ENCODE data around the gene VASP.

The VASP gene

DNA sequence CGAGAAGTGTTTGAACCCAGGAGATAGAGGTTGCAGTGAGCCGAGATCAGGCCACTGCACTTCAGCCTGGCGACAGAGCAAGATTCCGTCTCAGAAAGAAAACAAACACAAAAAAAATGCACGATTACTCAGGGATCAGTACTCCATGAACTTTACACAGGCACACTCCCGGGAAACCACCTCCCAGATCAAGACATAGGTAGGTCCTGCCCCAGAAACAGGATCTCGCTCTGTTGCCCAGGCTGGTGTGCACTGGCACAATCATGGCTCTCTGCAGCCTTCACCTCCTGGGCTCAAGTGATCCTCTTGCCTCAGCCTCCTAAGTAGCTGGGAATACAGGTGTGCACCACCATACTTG is 11.2 kb downstream of the VASP start:
- TF ChIP-seq, protein P1, sequence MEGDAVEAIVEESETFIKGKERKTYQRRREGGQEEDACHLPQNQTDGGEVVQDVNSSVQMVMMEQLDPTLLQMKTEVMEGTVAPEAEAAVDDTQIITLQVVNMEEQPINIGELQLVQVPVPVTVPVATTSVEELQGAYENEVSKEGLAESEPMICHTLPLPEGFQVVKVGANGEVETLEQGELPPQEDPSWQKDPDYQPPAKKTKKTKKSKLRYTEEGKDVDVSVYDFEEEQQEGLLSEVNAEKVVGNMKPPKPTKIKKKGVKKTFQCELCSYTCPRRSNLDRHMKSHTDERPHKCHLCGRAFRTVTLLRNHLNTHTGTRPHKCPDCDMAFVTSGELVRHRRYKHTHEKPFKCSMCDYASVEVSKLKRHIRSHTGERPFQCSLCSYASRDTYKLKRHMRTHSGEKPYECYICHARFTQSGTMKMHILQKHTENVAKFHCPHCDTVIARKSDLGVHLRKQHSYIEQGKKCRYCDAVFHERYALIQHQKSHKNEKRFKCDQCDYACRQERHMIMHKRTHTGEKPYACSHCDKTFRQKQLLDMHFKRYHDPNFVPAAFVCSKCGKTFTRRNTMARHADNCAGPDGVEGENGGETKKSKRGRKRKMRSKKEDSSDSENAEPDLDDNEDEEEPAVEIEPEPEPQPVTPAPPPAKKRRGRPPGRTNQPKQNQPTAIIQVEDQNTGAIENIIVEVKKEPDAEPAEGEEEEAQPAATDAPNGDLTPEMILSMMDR (IDR thresholded peaks at IDR 0.05), result no peak
- Mint-ChIP-seq H3K27me3 (ENCODE audit: low read depth, poor library complexity) (no peaks in the 10 kb centered on the region), H3K4me1 (peaks cover 15% of the 10 kb centered on the region), H3K4me3 (no peak overlapping the region), H3K27ac (no peak overlapping the region), H3K36me3 (ENCODE audit: low read depth) (peaks cover 20% of the 10 kb centered on the region), H3K9me3 (no peaks in the 10 kb centered on the region)
- no peak for DNase-seq

DNA sequence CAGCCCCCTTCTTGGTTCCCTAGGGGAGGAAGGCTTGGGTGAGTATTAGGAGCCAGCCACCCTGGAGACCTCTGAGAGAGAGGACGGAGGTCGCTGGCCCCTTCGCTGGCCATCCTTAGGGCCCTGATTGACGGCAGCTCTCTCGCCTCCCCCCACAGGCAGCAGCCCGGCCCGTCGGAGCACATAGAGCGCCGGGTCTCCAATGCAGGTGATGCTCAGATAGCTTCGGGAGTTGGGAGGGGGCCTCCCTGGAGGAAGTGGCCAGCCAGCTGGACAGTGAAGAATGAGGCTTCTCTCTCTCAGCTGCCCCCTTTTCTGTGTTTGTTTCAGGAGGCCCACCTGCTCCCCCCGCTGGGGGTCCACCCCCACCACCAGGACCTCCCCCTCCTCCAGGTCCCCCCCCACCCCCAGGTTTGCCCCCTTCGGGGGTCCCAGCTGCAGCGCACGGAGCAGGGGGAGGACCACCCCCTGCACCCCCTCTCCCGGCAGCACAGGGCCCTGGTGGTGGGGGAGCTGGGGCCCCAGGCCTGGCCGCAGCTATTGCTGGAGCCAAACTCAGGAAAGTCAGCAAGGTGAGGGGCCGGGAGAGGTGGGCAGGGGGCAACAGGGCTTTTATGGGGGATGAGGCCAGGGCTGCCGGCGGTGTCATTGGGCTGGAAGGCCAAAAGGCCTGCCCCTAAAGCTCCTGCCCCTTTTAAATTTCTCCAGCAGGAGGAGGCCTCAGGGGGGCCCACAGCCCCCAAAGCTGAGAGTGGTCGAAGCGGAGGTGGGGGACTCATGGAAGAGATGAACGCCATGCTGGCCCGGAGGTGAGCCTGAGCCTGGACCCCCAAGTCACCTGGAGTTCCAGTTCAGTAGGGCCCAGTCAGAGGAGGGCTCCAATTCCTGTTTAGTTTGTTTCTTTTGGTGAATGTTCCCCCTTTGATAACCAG is 15.0 kb downstream of the VASP start:
- peak overlapping the region; percentile 54 for H3K27ac Mint-ChIP-seq
- H3K9me3 Mint-ChIP-seq, result no peaks in the 10 kb centered on the region
- TF ChIP-seq, protein P1 (IDR thresholded peaks at IDR 0.05), result no peak
- peaks cover 31% of the 10 kb centered on the region for H3K36me3 Mint-ChIP-seq (ENCODE audit: low read depth)
- no peak overlapping the region for H3K4me3 Mint-ChIP-seq
- peaks cover 10% of the 10 kb centered on the region for H3K4me1 Mint-ChIP-seq
- DNase-seq, result no peak
- peaks cover under 1% of the 10 kb centered on the region for H3K27me3 Mint-ChIP-seq (ENCODE audit: low read depth, poor library complexity)

DNA sequence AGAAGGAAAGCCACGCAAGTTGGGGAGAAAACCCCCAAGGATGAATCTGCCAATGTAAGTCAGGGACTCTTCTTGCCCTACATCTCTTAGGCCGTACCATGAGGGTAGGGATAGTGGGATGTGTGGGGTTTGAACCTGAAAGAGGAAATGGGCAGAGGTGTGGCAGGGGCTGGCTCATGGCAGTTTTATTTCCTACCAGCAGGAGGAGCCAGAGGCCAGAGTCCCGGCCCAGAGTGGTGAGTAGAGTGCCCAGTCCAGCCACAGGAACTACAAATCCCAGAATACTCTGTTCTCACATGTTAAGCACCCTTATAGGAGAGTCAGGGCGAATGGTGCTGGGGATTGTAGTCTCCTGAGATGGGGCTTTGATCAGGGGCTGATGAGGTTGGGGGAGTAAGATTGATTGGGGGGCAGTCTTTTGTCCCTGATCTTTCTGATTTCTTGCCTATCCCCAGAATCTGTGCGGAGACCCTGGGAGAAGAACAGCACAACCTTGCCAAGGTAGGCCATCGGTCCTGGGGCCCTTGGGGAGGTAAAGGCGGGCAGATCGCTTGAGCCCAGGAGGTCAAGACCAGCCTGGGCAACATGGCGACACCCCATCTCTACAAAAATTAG is 16.5 kb downstream of the VASP start:
- DNase-seq, result peak; percentile 81
- no peaks in the 10 kb centered on the region for H3K9me3 Mint-ChIP-seq
- H3K27ac Mint-ChIP-seq, result peak overlapping the region; percentile 66

DNA sequence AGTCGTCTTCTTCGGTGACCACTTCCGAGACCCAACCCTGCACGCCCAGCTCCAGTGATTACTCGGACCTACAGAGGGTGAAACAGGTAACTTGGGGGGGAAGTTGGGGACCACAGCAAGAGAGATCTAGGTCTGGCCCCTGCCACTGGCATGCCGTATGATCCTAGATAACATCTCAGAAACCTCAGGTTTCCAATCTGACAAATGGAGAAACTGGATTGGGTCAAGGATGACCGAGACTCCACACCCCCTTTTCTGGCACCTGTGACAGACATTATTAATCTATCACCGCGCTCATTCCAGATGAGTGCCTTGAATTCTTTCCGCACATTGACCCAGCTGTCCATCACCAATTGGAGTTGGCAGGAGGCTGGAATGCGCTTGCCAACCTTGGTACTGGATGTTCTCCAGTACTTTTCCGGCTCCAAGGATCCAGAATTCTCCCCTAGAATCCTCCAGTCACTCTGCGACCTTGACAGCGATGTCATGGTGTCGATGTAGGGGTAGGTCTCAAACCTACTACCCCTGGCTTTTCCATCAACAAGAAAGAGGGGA is 17.4 kb downstream of the VASP start:
- peaks cover 24% of the 10 kb centered on the region for H3K27me3 Mint-ChIP-seq (ENCODE audit: low read depth, poor library complexity)
- H3K4me1 Mint-ChIP-seq, result peaks cover 28% of the 10 kb centered on the region
- H3K4me3 Mint-ChIP-seq, result no peak overlapping the region
- H3K27ac Mint-ChIP-seq, result peak overlapping the region; percentile 64
- TF ChIP-seq, protein P1 (IDR thresholded peaks at IDR 0.05), result no peak
- H3K9me3 Mint-ChIP-seq, result no peaks in the 10 kb centered on the region
- no peak for DNase-seq
- H3K36me3 Mint-ChIP-seq (ENCODE audit: low read depth), result peaks cover 27% of the 10 kb centered on the region

More for the DNA sequence above, 16.5 kb downstream of the VASP start:
- peaks cover 21% of the 10 kb centered on the region for H3K4me1 Mint-ChIP-seq
- H3K27me3 Mint-ChIP-seq (ENCODE audit: low read depth, poor library complexity), result peaks cover 15% of the 10 kb centered on the region
- H3K4me3 Mint-ChIP-seq, result no peak overlapping the region
- TF ChIP-seq, protein P1 (IDR thresholded peaks at IDR 0.05), result peak; percentile 86
- H3K36me3 Mint-ChIP-seq (ENCODE audit: low read depth), result peaks cover 27% of the 10 kb centered on the region

DNA sequence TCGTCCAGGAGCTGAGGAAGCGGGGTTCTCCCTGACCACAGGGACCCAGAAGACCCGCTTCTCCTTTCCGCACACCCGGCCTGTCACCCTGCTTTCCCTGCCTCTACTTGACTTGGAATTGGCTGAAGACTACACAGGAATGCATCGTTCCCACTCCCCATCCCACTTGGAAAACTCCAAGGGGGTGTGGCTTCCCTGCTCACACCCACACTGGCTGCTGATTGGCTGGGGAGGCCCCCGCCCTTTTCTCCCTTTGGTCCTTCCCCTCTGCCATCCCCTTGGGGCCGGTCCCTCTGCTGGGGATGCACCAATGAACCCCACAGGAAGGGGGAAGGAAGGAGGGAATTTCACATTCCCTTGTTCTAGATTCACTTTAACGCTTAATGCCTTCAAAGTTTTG is 18.9 kb downstream of the VASP start:
- TF ChIP-seq, protein P1 (IDR thresholded peaks at IDR 0.05), result no peak
- Mint-ChIP-seq H3K27ac (no peak overlapping the region), H3K27me3 (ENCODE audit: low read depth, poor library complexity) (peaks cover 39% of the 10 kb centered on the region), H3K4me1 (peaks cover 28% of the 10 kb centered on the region), H3K9me3 (peaks cover 2% of the 10 kb centered on the region), H3K36me3 (ENCODE audit: low read depth) (peaks cover 21% of the 10 kb centered on the region), H3K4me3 (no peak overlapping the region)
- DNase-seq, result peak; percentile 77

Data from nephron progenitor cell (in vitro differentiated cells).